Fibroblast of peridontal ligament (primary cell): ENCODE results near the gene CMTM5.
"Not testable (repeated sequence)": the region's sequence is repeated elsewhere in the genome, so short reads cannot be mapped to it uniquely, and the experiment has no call there.

ENCODE experiments used
- DNase-seq: peaks from one replicate; pipeline ENCODE4 v3.0.0-alpha.2; 2010; ENCODE audit errors: extremely low read depth

Gene CMTM5

DNA sequence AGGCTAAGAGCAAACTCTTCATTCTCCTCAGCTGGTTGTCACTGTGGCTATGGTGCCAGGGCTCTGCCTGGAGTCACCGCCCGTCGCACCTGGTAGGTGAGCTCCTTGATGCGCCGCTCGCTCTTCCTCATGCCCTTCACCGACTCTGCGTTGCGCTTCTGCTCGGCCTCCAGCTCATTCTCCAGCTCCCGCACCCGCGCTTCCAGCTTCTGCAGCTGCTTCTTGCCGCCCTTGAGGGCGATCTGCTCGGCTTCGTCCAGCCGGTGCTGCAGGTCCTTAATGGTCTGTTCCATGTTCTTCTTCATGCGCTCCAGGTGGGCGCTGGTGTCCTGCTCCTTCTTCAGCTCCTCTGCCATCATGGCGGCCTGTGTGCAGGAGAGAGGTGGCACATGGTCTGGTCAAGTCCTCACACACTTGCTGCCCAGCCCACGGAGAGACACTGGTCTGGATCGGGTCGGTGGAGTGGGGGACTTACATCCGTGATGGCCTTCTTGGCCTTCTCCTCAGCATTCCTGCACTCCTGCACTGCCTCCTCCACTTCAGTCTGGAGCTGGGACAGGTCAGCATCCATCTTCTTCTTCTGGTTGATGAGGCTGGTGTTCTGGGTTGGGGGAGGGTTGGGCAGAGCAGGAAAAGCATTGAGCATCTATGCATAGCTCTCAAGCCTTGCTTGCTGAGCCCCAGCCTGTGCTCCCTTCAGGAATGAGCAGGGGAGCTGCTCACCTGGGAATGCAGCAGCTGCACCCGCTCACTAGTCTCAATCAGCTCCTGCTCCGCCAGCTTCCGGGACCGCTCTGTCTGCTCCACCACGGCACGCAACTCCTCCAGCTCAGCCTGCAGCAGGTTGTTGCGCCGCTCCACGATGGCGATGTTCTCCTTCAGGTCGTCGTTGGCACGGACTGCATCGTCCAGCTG, 38.3 kb downstream of the CMTM5 start:
- no peak for DNase-seq

DNA sequence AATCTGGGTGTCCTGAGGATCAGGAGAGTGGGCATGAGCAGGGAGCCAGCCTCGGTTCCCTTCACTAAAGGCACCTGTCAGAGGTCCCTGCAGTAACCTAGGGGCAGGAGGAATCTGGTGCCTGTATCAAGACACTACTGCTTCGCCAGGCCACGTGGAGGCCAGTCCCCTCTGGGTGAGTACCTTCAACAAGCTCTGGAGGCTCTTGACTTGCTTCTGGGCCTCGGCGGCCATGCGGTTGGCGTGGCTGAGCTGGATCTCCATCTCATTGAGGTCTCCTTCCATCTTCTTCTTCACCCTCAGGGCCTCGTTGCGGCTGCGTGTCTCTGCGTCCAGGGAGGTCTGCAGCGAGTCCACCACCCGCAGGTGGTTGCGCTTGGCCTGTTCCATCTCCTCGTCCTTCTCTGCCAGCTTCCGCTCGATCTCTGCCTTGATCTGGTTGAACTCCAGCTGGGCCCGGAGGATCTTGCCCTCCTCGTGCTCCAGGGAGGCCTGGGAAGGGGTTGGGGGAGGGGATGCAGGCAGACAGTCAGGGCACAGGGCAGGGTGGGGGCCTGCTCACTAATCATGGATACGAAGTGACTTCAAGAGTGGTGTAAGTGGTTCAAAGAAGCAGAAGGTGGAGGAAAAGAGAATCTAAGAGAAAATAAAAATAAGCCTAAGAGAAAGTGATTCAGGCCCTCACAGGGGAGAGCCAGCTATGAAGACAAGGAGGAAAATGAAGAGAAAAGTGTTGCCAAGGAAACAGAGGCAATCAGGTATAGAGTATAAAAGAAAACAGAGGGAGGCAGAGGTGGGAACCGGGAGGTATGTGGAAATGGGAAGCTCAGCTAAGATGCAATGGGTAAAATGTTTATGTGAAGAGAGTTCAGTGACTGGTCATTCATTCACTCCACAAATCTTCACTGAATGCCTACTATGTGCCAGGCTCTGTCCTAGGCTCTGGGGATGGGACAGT, 39.3 kb downstream of the CMTM5 start:
- no peak for DNase-seq

DNA sequence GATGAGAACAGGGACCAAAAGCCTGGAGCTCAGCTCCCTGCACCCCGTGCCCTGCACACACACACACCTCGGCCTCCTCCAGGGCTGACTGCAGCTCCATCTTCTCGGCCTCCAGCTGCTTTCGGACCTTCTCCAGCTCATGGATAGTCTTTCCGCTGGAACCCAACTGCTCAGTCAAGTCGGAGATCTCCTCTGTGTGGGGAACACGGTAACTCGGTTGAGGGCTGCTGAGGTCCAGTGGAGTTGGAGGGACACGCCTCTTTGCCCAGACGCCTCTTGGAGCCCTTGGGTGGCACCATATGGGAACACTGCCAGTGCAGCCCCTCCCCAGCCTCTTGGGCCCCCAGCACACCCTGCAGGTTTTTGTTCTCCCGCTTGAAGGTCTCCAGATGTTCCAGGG, 40.0 kb downstream of the CMTM5 start:
- DNase-seq: no peak

DNA sequence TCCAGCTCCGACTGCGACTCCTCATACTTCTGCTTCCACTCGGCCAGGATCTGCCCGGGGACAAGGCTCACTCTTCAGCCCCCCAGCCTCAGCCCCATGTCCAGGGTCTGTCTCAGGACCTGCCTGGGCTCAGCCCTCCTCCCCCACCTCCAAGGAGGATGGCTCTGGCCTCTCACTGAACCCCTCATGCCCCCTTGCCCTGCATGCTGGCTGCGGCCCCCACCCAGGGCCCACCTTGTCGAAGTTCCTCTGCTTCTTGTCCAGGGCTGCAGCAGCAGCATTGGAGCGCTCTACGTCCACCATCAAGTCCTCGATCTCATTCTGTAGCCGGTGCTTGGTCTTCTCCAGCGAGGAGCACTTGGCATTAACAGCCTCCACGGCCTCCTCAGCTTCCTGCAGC, 40.4 kb downstream of the CMTM5 start:
- not testable (repeated sequence) for DNase-seq

DNA sequence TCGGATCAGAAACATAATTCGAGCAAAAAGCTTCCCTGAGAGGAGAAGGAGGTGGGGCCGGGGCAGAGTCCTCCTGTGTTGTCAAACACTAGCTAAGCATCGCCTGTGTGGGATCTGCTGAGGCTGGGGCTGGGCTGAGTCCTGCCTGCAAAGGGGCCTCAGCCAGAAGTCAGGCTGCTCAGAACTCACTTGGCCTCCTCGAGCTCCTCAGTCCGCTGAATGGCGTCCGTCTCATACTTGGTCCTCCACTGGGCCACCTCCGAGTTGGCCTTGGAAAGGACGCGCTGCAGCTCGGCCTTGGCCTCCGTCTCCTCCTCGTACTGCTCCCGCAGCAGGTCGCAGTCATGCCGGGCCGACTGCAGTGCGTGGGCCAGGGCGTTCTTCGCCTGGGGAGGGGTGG, 41.2 kb downstream of the CMTM5 start:
- no peak for DNase-seq

DNA sequence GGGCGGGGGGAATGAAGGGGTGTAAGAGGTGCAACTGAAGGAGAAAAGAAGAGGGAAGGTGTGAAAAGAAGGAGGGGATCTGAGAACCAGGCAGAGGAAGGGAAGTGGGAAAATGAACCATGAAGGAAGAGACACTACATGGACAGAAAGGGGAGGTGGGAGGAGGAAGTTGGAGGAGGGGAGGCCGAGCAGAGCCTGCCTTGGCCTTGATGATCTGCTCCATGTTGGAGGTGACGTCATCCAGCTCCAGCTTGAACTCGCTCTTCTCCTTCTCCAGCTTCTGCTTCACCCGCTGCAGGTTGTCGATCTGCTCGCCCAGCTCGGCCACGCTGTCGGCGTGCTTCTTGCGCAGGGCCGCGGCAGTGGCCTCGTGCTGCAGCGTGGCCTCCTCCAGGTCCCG, 42.8 kb downstream of the CMTM5 start:
- DNase-seq: not testable (repeated sequence)

DNA sequence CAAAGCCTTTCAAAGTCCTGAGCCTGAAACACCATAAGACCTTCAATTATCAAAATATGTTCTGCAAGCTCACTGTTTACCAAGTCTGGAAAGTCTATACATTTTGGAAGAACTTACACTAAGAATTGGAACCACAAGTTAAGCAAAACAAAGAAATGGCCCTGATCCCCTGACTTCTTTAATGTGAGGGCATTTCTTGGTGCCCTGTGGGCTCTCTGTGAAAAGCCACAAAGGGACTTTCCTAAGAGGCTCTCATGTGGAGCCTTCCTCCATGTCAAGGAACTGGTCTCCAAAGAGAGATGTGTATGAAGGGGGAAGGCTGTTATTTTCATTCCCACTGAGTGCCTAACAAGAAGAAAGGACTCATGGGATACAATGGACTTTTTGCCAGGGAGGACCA, 44.7 kb downstream of the CMTM5 start:
- DNase-seq: no peak

DNA sequence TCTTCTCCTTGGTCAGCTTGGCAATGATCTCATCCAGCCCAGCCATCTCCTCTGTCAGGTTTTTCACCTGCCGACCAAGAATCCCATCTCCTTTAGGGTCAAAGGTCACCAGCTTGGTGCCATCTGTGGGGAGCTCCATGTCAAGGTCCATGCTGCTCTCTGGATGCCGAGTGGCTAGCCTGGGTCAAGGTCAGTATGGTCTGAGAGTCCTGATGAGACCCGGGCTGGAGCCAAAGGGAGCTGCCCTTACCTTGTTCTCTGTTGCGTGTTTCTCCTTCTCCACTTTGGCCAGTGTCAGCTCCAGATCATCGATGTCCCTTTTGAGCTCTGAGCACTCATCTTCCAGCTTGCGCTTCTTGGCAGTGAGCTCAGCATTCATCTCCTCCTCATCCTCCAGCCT, 46.8 kb downstream of the CMTM5 start:
- DNase-seq: no peak

DNA sequence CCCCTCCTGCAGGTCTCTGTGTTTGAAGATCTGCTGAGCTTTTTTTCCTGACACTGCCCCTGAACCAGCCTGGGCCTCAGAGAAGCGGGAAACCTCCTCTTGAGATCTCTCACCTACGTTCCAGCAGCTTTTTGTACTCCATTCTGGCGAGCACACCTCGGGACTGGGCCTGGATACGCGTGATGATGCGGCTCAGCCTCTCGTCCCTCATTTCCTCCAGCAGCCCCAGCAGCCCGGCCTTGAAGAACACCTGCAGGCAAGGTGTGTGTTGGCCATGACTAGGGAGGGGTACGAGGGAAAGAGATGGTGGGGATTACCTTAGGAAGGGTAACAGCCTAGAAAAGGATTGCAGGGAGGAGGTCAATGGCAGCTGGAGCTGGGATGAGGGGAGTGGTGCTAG, 48.3 kb downstream of the CMTM5 start:
- DNase-seq: no peak

DNA sequence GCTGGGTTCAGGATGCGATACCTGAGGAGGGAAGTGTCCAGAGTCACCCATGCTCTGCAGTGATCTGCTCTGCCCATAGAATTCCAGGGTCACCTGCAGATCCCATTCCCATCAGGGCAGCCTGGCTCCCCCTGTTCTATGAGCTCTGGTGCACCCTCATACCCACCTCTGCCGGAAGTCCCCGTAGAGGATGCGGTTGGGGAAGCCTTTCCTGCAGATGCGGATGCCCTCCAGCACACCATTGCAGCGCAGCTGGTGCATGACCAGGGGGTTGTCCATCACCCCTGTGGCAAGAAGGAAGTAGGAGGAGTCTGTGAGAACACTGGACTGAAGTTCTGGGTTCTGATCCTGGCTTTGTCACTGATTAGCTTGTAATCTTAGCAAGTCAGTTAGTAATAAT, 49.0 kb downstream of the CMTM5 start:
- not testable (repeated sequence) for DNase-seq

DNA sequence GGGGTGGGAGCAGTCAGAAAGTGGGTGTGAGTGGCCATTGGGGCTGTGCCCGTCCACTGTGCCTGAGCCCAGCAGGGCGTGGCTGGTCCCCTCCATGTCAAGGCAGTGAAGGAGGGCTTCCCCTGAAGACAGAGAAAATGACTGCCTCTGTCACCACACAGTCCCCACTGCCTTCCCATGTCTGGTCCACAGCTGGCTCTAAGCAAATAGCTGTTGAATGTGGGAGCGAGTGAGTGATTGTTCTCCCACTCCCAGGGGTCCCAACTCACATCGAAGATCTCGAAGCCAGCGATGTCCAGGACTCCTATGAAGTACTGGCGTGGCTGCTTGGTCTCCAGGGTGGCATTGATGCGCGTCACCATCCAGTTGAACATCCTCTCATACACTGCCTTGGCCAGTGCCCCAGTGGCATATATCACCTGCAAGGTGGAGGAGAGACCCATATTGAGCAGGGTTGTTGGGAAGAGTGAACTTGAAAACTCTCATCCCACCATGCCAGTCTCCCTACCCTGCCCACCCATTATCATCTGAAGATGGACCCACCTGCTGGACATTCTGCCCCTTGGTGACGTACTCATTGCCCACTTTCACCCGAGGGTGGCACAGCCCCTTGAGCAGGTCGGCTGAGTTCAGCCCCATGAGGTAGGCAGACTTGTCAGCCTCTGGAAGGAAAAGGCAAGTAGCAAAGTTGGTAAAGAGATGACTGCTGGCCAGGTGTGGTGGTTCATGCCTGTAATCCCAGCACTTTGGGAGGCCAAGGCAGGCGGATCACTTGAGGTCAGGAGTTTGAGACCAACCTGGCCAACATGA, 52.0 kb downstream of the CMTM5 start:
- DNase-seq: no peak
